Stimulated activated CD8-positive, alpha-beta memory T cell treated with anti-CD3 and anti-CD28 coated beads, Interleukin-7, amount 100 ng/mL, for 1 hour (primary cell): ENCODE results near the gene CFAP97D1.

Source experiments
- DNase-seq, 2 donors: peaks; one replicate each; pipeline ENCODE4 v3.0.0-alpha.2; 2020; ENCODE audit warnings: low read depth in 2 of 2

The CFAP97D1 gene

DNA sequence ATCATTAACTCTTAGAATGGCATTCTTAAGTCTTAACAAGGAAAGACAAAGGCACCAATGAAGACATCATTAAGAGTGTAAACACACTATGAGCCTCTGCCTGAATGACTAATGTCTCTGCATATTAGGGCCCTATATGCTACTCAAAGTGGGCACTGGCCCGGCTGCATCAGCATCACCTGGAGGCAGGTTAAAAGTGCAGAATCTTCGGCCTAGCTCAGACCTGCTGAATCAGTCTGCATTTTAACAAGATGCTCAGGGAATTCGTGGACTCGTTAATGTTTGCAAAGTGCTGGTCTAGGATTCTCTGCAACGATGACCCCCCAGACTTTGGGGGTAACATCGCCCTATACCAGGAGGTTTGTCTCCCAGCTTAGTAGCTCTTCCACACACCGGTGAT is 46.0 kb downstream of the CFAP97D1 start:
- DNase-seq = no peak

DNA sequence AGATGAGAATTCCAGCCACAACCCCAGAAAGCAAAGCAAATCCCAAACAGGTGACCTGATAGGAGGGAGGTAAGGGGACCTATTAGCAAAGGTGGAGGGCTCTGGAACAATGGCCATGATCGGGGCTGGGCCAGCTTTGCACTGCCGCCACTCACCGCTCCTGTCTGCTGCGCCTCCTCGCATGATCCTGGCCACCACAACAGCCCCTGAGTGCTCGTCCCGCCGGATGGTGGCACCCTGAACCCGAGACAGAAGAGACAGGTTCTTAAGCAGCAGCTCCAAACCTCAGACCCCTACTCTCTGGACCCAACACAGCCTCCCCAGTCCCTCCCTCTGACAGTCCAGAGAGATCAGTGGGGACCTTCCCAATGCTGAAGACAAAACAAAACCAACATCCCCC is 47.4 kb downstream of the CFAP97D1 start:
- DNase-seq = no peak

DNA sequence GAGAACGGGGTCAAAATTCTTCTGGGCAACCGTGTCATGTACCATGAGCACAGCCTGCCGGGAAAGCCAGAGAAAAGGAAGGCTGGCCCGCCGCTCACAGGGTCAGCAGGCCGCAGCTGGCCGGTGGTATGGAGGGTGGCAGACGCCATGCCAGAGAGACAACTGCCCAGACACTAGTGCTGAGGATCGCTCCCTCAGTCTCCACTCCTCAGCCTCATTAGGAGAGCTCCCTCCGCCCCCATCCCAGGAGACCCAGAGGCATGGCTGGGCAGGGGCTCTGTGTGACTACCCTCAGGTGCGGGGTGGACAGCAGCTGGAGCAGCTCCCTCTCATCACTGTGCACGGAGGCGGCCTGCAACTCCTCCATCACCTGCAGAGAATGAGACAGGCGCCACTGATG is 49.5 kb downstream of the CFAP97D1 start:
- DNase-seq = no peak

DNA sequence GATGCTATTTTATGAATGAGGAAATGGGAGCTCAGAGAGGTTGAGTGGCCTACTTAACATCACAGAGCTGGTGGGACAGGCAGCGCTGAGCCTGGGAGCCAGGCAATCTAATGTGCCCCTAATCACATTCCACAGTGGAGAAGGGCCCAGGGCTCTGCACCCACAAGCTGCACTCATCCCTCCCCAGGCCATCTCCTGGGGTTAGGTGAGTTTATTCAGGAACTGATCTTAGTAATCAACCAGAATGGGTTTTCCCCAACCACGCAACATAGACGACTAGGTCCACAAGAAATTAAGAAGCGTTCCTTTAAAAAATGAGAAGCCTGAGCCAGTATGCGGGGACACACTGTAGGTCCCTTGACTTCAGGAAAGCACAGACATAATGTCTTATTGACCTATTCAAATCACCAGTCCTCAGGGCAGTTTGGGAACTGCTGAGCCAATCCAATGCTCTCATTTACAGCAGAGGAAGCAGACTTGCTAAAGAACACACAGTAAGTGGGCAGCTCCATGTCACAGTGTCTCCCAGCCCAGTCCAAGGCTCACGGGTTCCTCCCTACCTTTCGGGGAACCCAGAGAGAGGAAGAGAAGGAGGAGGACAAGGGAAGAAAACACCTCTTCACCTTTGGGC is 50.4 kb downstream of the CFAP97D1 start:
- no peak for DNase-seq

DNA sequence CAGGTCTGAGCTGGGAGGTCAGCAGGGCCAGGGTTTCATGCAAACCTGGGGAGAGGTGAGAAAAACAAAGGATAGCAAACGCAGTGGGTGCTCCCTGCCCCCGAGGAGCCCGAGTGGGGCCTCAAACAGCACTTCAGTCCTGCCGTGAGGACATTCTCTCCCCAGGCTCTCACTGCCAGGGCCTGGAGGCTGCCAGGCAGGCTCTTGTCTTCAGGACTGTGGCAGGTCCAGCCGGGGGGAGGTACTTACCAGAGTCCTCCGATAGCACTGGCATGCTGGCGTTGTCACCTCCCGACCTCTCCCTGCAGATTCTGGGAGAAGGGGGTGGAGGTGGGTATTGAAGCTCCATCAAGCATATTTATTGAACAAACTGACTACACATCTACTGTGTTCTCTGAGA is 51.4 kb downstream of the CFAP97D1 start:
- DNase-seq = no peak

DNA sequence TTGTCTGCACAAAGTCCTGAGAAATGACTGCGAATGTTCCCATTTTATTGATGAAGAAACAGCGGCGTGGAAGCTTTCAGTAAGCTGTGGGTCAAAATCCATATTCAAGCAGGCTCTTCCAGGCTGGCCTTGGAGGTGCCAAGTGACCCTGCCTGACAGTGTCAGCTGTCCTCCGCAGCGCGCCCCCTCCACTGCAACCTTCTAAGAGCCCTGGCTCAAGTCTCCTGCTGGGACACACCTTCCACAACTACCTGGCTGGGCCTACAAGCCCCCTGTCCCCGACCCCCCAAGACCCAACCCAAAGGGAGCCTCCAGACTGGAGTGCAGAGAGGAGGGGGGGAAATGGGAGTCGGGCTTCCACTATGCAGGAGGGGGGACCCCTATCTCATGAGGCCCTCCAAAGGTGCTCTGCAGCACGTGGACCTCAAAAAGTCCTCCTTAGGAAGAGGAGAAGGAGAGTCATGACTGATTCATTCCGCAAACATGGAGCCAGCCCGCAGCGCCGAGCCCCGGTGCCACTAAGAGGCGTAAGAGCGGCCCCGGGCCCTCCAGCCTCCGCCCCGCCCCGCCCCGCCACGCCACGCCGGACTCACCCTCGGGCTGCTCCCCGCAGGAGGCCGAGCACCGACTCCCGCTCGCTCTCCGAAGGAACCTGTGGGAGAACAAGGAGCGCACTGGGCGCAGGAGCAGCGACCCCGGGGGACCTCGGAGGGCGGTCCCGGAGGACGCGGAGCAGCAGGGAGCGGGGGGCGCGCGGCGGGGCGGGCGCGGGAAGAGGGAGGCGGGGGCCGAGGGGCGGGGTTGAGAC is 52.1 kb downstream of the CFAP97D1 start:
- DNase-seq = no peak

DNA sequence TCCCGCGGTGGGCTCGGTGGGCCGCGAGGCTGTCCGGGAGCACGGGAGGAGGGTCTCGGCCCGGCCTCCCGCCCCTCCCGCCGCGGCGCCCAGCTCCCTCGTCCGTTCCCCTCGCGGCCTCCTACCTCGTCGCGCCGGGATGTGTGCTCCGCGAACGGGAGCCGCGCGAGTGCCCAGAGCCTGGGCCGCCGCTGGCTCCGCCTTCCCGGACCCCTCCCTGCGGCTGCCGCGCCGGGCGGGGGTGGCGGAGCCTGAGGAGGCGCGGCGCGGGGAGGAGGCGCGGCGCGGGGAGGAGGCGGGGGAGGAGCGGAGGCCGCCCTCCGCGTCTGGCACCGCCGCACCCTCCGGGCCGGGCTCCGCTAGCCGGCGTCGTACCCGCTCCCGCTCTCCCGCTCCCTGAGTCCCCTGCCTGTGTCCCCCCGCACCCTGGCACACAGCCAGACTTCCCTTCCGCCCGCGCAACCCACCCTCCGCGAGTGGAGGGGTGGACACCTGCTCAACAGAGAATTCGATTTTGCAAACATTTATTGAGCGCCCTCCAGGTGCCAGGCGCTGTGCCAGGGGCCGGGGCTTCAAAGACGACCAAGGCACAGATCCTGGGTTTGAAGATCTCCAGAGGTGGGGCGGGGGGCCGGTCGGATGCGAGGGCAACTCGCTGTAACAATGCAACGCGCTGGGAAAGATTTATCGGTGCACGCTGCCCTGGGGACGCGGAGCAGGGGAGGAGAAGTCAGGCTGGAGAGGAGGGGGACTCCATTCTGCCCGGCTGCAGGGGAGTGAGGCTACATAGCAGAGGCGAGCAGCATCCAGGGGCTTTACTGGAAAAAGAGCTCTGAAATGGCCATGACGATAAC is 53.0 kb downstream of the CFAP97D1 start, which contains the start of gene MPP3:
MPP3 (minus strand) TSS at position 171 of the 854 bp plus-strand sequence. CDS start 1,240 bp downstream, outside the sequence.
- DNase-seq = no peak

DNA sequence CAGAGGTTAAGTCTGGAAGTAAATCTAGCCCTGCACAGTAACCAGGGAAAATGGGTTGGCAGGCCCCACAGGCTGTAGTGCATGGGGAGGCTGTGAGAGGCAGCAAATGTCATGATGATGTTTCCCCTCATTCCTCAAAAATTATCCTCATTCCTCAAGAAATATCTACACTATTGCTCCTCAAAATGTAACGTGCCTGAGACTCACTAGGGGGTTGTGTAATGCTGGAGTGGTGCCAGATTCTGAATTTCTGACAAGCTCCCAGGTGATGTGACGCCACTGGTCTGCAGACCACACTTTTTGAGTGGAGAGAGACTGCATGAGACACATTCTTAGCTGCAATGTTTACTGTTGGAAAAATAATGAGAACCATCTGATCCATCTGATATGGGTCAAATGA is 53.9 kb downstream of the CFAP97D1 start:
- no peak for DNase-seq
